Skeletal muscle satellite cell (primary cell): ENCODE data around the gene B3GAT1.

ENCODE experiments used
- H3K27me3 ChIP-seq: 2 replicates; pipeline ENCODE4 v1.7.0; 2013; ENCODE audit warnings: low read length; ENCODE audit not compliant: control insufficient read depth, insufficient read depth
- H3K36me3 ChIP-seq: 2 replicates; pipeline ENCODE4 v1.7.0; 2013; ENCODE audit warnings: mild to moderate bottlenecking, control low read depth, low read length; ENCODE audit not compliant: insufficient read depth
- H3K4me1 ChIP-seq: 2 replicates; pipeline ENCODE4 v1.7.0; 2013; ENCODE audit warnings: low read length; ENCODE audit not compliant: control insufficient read depth, insufficient read depth
- H3K4me2 ChIP-seq: 2 replicates; pipeline ENCODE4 v1.7.0; 2013; ENCODE audit warnings: mild to moderate bottlenecking, low read length
- H3K4me3 ChIP-seq: 2 replicates; pipeline ENCODE4 v1.7.0; 2013; ENCODE audit warnings: low read length
- H3K9ac ChIP-seq: 2 replicates; pipeline ENCODE4 v1.7.0; 2013; ENCODE audit warnings: mild to moderate bottlenecking, low read depth, low read length, moderate library complexity
- H3K9me3 ChIP-seq: replicated peaks from 2 replicates; pipeline ENCODE4 v1.7.0; 2013; ENCODE audit warnings: mild to moderate bottlenecking, control low read depth, low read length

The B3GAT1 gene

DNA sequence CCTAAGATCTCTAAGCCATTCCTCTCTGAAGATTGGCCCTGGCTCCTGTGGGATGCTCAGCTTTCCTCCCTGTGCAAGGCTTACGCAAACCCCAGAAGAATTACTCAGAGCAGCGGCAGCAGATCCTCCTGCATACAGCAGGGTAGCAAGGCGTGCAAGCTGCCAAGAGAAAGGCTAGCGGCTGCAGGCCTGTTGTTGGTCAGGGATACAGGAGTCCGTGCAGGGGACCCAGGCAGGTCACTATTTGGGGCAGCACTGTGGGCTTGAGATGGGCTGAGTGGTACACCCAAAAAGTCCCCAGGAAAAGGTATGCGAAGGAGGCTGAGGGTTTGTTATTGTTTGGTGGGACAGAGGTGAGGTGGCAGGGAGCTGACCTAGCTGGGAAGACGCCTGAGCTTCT, 78.7 kb downstream of the B3GAT1 start:
- Histone ChIP-seq H3K4me3 (no peak overlapping the region), H3K4me1 (peaks cover 4% of the 10 kb centered on the region), H3K36me3 (no peaks in the 10 kb centered on the region), H3K4me2 (no peak overlapping the region), H3K9me3 (no peaks in the 10 kb centered on the region), H3K9ac (no peak overlapping the region), H3K27me3 (peaks cover 27% of the 10 kb centered on the region)

DNA sequence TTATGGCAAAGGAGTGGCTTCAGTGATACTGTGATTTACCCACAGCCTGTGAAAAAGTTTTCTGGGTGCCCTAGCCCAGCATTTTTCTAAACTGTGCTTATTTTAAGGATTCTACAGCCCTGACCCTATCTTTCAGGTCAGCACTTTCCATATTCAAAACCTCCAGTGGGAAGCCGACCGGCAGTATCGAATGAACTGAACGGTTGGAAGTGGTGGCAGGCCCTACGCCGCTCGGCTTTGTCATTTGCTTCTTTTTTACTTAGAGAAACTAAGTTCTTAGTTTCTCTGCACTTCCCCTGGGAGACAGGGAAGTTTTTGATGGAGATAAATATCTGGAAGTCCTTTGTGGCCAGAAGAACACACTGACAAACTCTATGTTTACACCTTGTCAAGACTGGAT, 79.3 kb downstream of the B3GAT1 start:
- peaks cover 27% of the 10 kb centered on the region for H3K27me3 ChIP-seq
- no peaks in the 10 kb centered on the region for H3K9me3 ChIP-seq
- no peak overlapping the region for H3K4me3 ChIP-seq
- no peak overlapping the region for H3K4me2 ChIP-seq
- H3K36me3 ChIP-seq, result no peaks in the 10 kb centered on the region
- H3K4me1 ChIP-seq, result peaks cover 4% of the 10 kb centered on the region
- no peak overlapping the region for H3K9ac ChIP-seq

DNA sequence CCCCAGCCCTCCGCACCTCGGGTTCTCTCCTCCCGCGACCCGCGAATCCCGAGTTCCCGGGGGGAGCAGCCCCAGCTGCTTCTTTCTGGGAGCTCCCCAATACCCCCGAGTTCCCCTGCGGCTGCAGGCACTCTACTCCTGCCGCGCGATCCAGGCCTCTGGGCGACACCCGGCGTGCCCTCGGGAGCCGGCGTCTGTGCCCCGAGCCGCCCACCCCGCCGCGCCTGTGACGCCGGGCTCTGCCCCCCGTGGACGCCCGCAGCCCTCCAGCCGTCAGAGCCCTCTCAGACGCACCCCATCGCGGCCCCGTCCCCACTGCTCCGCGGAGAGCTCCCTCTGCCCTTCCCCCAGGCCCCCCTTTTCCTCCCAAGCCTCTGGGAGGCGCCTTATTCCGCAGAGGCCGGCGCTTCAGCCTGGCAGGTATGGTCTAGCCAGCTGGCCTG, 79.8 kb downstream of the B3GAT1 start:
- peaks cover 4% of the 10 kb centered on the region for H3K4me1 ChIP-seq
- peak overlapping the region; percentile 74 for H3K4me2 ChIP-seq
- no peaks in the 10 kb centered on the region for H3K9me3 ChIP-seq
- H3K36me3 ChIP-seq, result no peaks in the 10 kb centered on the region
- H3K27me3 ChIP-seq, result peaks cover 27% of the 10 kb centered on the region
- no peak overlapping the region for H3K9ac ChIP-seq
- peak overlapping the region; percentile 47 for H3K4me3 ChIP-seq

DNA sequence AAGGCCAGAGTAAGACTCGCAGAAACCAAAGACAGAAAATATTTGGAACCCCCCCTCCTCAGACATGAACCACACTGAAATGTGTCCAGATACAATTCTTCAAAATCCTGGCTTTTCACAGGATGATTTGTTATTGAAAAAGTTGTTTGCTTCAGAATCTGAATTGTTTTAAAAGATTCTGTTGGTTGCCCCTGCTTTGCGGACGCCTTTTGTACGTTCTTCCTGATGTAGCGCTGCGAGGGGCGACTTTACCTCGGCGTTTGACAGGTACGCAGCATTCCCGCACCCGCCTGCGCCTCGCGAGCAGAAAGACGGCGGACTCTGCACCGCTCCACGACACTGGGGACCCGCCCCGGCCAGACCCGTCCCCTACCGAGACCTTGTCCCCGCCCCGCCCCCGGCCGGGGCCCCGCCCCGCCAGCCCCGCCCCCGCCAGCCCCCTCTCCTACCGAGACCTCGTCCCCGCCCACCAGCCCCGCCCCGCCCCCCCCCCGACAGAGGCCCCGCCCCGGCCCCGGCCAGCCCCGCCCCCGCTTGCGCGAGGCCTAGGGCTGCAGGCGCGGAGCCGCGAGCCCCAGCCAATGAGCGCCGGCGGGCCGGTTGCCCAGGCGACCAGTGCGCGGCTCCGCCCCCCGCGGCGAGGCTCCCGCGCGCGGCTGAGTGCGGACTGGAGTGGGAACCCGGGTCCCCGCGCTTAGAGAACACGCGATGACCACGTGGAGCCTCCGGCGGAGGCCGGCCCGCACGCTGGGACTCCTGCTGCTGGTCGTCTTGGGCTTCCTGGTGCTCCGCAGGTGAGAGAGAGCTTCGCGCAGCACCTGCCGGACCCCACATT, 80.5 kb downstream of the B3GAT1 start, which contains the start of gene GLB1L2:
TSS of gene GLB1L2 (plus strand) at position 635 of the 835 bp plus-strand sequence. CDS start at position 709, 74 bp downstream.
- no peaks in the 10 kb centered on the region for H3K9me3 ChIP-seq
- H3K4me1 ChIP-seq, result peaks cover 4% of the 10 kb centered on the region
- H3K36me3 ChIP-seq, result no peaks in the 10 kb centered on the region
- no peak within 1 kb of the TSS for H3K9ac ChIP-seq
- H3K4me2 ChIP-seq, result peak within 1 kb of the TSS; percentile 74
- H3K27me3 ChIP-seq, result peaks cover 27% of the 10 kb centered on the region
- H3K4me3 ChIP-seq, result peak within 1 kb of the TSS; percentile 47

DNA sequence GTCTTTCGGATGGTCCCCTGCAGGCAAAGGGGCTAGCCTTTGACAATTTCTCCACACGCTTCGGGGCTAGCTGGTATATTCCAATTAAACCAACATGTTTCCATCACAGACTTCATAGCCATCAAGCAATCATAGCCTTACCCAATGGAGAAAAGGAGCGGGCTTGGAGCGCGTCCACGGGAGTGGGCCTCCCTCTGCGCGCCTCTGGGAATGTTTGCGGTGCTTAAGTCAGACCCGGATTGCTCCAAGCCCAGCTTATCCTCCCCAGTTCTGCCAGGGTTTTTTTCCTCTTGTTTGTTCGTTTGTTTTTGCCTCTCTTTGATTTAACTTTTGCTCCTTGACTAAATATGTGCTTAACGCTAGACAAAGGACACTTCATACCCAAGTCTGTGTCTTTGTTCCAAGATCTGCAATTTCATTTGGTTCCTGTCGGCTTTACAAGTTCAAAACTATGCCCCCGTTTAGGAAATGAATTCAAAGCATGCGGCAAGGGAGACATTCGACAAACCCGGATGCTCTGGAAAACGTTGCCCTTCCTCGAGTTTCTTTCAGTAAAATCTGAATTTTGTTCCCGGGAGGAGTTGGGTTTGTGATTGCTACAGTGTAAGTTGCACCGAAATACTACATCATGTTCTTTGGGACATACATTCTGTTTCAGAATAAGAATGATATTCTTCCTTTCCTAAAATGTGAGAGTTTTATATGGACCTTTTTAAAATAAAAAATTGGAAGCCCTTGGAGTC, 81.3 kb downstream of the B3GAT1 start:
- H3K9me3 ChIP-seq, result no peaks in the 10 kb centered on the region
- H3K36me3 ChIP-seq, result no peaks in the 10 kb centered on the region
- peaks cover 4% of the 10 kb centered on the region for H3K4me1 ChIP-seq
- H3K27me3 ChIP-seq, result peaks cover 27% of the 10 kb centered on the region
- peak overlapping the region; percentile 45 for H3K4me2 ChIP-seq
- H3K9ac ChIP-seq, result no peak overlapping the region
- no peak overlapping the region for H3K4me3 ChIP-seq
